HEK293T (cell line): ENCODE results near the gene GULP1.

Experiments used
- ARNT ChIP-seq: fragments of 450-650 bp; IDR thresholded peaks from 2 replicates; pipeline ENCODE4 v1.6.1; 2017; ENCODE audit warnings: mild to moderate bottlenecking
- BHLHE40 ChIP-seq: fragments of 450-650 bp; IDR thresholded peaks from 2 replicates; pipeline ENCODE4 v1.6.1; 2016; ENCODE audit warnings: mild to moderate bottlenecking, moderate library complexity, borderline replicate concordance
- CTBP1 ChIP-seq: fragments of 450-650 bp; IDR thresholded peaks from 2 replicates; pipeline ENCODE4 v1.6.1; 2016; ENCODE audit warnings: borderline replicate concordance
- ELF4 ChIP-seq: fragments of 450-650 bp; IDR thresholded peaks from 2 replicates; pipeline ENCODE4 v1.6.1; 2017; ENCODE audit warnings: antibody characterized with exemption
- FOXA1 ChIP-seq: fragments of 450-650 bp; IDR thresholded peaks from 2 replicates; pipeline ENCODE4 v1.6.1; 2016; ENCODE audit warnings: mild to moderate bottlenecking
- FOXM1 ChIP-seq: fragments of 450-650 bp; IDR thresholded peaks from 2 replicates; pipeline ENCODE4 v1.6.1; 2017; ENCODE audit warnings: mild to moderate bottlenecking, borderline replicate concordance
- LEF1 ChIP-seq: fragments of 450-650 bp; IDR thresholded peaks from 2 replicates; pipeline ENCODE4 v1.6.1; 2017; ENCODE audit warnings: mild to moderate bottlenecking, borderline replicate concordance
- NFRKB ChIP-seq: fragments of 450-650 bp; IDR thresholded peaks from 2 replicates; pipeline ENCODE4 v1.6.1; 2016; ENCODE audit warnings: mild to moderate bottlenecking, moderate library complexity
- SP1 ChIP-seq: fragments of 450-650 bp; IDR thresholded peaks from 2 replicates; pipeline ENCODE4 v1.6.1; 2017
- TARDBP ChIP-seq: fragments of 450-650 bp; IDR thresholded peaks from 2 replicates; pipeline ENCODE4 v1.6.1; 2016
- TF ChIP-seq, protein P1 (sequence below): fragments of 450-650 bp; IDR thresholded peaks from 2 replicates; pipeline ENCODE4 v1.6.1; 2016

DNA sequence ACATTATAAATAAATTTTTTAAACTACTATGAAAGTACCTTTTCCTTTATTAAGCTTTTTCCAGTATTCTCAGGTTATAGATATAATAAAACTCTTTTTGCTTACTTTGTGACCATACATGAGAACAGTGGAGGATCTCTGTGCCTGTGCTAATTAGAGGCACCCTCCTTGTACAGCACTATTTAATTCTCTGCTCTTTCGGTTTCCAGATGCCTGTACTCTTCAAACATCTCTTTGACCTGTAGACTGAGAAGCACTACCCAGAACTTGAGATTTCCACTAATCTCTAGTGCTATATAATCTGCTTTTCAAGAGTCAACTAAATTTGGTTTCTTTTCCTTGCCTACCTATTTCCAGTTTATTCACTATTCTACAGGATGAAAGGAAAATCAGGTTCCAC is 131.1 kb downstream of the GULP1 start:
- TF ChIP-seq ELF4 (no peak), BHLHE40 (no peak), FOXM1 (no peak), TARDBP (no peak), LEF1 (no peak), SP1 (no peak), CTBP1 (no peak), ARNT (no peak), FOXA1 (no peak), NFRKB (no peak)
- TF ChIP-seq, protein P1, sequence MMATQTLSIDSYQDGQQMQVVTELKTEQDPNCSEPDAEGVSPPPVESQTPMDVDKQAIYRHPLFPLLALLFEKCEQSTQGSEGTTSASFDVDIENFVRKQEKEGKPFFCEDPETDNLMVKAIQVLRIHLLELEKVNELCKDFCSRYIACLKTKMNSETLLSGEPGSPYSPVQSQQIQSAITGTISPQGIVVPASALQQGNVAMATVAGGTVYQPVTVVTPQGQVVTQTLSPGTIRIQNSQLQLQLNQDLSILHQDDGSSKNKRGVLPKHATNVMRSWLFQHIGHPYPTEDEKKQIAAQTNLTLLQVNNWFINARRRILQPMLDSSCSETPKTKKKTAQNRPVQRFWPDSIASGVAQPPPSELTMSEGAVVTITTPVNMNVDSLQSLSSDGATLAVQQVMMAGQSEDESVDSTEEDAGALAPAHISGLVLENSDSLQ = no peak
